Nephron progenitor cell (in vitro differentiated cells): ENCODE results near the gene CPZ.

Experiments
- DNase-seq: peaks from one replicate; pipeline ENCODE4 v3.0.0; 2021
- H3K27ac Mint-ChIP-seq: 2 replicates; pipeline ENCODE4 v1.8.0; 2021; ENCODE audit warnings: mild to moderate bottlenecking, moderate library complexity, mixed read lengths
- H3K27me3 Mint-ChIP-seq: 2 replicates; pipeline ENCODE4 v1.8.0; 2021; ENCODE audit warnings: mild to moderate bottlenecking, low read depth, mixed read lengths; ENCODE audit not compliant: poor library complexity
- H3K36me3 Mint-ChIP-seq: 2 replicates; pipeline ENCODE4 v1.8.0; 2021; ENCODE audit warnings: low read depth, mixed read lengths
- H3K4me1 Mint-ChIP-seq: 2 replicates; pipeline ENCODE4 v1.8.0; 2021; ENCODE audit warnings: mixed read lengths
- H3K4me3 Mint-ChIP-seq: 2 replicates; pipeline ENCODE4 v1.8.0; 2021; ENCODE audit warnings: mild to moderate bottlenecking, moderate library complexity, mixed read lengths
- H3K9me3 Mint-ChIP-seq: 2 replicates; pipeline ENCODE4 v1.8.0; 2021; ENCODE audit warnings: mild to moderate bottlenecking, moderate library complexity, mixed read lengths
- TF ChIP-seq, protein P1 (sequence below): fragments of 200-600 bp; sonication (generic); IDR thresholded peaks from 2 replicates; pipeline ENCODE4 v1.5.0; 2021; ENCODE audit warnings: antibody characterized with exemption

CPZ gene

DNA sequence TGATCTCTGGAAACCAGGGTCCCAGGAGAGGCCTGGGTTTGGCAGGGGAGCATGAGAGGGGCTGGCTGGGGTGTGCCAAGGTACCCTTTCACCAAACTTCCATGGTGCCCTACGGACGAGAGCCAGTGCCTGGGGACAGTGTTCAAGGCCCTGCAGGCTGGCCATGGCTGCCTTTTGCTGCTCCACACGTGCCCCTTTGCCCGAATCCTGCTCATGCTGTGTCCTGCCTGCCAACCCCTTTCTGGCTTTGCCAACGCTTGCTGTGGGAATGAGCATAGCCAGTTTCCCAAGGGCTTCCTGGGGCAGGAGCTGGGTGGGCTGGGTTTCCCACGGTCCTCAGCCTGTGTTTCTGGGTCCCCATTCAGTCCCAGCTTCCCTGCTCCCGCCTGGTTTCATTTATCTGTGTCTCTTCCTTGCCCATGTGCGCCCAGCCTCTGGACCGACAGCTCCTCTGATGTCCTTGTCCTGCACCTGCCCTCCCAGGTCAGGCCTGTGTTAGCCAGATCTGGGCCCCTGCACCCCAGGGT lies 17.3 kb downstream of the CPZ start:
- Mint-ChIP-seq H3K4me1 (peaks cover 6% of the 10 kb centered on the region), H3K27me3 (peaks cover 23% of the 10 kb centered on the region), H3K9me3 (no peaks in the 10 kb centered on the region), H3K4me3 (no peak overlapping the region), H3K36me3 (no peaks in the 10 kb centered on the region), H3K27ac (no peak overlapping the region)
- no peak for DNase-seq
- TF ChIP-seq, protein P1, sequence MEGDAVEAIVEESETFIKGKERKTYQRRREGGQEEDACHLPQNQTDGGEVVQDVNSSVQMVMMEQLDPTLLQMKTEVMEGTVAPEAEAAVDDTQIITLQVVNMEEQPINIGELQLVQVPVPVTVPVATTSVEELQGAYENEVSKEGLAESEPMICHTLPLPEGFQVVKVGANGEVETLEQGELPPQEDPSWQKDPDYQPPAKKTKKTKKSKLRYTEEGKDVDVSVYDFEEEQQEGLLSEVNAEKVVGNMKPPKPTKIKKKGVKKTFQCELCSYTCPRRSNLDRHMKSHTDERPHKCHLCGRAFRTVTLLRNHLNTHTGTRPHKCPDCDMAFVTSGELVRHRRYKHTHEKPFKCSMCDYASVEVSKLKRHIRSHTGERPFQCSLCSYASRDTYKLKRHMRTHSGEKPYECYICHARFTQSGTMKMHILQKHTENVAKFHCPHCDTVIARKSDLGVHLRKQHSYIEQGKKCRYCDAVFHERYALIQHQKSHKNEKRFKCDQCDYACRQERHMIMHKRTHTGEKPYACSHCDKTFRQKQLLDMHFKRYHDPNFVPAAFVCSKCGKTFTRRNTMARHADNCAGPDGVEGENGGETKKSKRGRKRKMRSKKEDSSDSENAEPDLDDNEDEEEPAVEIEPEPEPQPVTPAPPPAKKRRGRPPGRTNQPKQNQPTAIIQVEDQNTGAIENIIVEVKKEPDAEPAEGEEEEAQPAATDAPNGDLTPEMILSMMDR = no peak

DNA sequence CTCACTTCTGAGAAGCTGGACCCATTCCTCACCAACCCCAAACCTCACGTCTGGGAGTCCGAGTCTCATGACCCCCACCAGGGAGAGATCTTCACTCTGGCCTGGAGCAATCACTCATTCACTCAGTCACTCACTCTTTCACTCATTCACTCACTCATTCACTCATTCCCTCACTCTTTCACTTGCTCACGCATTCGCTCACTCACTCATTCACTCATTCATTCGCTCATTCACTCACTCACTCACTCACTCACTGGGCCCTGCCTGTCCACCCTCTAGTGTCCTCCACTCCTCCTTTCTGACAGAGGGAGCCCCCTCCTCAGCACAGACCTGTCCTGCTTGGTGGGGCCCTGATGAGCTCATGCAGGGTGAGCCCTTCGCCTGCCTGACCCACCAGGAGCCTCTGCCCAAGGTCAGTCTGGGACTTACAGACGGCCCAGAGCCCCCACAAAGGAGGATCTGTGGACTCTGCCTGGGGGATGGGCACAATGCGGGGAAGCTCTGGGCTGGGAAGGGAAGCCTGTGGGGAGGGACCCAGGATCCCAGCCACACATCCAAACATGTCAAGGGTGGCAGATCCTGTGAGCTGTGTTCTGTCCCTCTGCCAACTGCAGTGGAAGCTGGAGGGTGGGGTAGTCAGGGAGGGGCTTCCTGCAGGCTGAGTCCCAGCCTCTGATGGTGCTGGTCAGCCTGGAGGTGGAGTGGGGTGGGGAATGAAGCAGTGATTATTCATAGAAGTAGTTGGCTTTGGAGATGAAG lies 18.5 kb downstream of the CPZ start:
- no peak overlapping the region for H3K27ac Mint-ChIP-seq
- TF ChIP-seq, protein P1 = no peak
- H3K27me3 Mint-ChIP-seq = peaks cover 23% of the 10 kb centered on the region
- peaks cover 6% of the 10 kb centered on the region for H3K4me1 Mint-ChIP-seq
- no peak overlapping the region for H3K4me3 Mint-ChIP-seq
- DNase-seq = no peak
- no peaks in the 10 kb centered on the region for H3K36me3 Mint-ChIP-seq
- H3K9me3 Mint-ChIP-seq = no peaks in the 10 kb centered on the region

DNA sequence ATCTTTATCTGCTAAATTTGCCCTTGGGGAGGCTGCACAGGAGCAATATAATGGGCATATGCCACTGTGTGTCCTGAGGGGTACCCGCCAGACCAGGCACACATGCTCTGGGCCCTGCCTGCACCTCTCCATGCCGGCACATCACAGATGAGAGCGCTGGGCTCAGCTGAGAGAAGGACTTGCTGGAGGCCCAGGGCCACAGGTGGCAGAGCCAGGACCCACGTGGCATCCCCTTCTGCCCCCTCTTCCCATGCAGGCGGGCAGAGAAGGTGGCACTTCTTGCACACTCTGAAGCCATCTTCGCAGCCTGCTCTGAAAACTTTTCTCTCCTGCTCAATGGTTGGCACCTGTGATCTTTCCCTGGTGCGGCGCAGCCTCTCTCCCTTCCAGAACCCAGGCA lies 20.1 kb downstream of the CPZ start:
- Mint-ChIP-seq H3K27me3 (peaks cover 24% of the 10 kb centered on the region), H3K27ac (no peak overlapping the region), H3K4me3 (no peak overlapping the region), H3K9me3 (no peaks in the 10 kb centered on the region), H3K4me1 (peaks cover 6% of the 10 kb centered on the region), H3K36me3 (no peaks in the 10 kb centered on the region)
- TF ChIP-seq, protein P1 = no peak
- no peak for DNase-seq

DNA sequence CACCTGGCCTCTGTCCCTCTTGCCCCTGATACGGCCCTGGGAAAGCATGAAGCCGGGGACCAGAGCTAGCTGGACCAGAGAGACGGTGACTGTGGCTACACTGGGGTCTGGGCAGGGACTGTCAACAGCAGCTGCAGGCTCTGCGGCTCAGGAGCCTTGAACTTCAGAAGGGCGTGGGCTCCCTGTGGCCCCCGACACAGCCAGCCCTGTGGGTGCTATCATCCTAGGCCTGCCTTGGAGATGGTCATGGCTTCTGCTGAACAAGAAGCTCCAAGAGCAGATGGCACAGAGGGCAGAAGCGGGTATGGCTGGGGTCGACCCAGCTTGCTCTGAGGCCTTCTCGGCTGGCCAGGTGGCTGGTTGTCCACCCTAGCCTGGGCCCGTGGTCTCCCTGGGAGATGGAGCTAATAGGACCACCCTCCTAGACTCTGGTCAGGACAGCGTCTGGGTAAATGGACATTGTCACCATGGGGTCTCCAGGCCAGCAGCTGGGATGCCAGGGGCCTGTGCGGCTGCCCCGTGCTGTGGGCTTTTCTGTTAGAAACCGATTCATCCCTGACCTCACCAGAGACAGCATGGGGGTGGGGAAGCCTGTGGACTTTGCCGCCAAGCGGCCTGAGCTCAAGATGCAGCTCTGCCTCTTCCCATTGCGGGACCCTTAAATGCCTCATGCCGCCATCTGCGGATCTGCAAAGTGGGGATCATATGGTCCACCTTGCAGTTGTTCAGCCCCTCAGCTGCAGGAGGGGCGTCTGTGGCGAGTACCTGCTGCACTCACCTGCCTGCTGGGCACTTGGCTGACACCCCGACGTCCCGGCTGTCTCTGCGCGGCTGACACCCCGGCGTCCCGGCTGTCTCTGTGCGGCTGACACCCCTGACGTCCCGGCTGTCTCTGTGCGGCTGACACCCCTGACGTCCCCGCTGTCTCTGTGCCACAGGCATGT lies 21.1 kb downstream of the CPZ start:
- Mint-ChIP-seq H3K4me3 (no peak overlapping the region), H3K27me3 (peaks cover 22% of the 10 kb centered on the region), H3K4me1 (peaks cover 6% of the 10 kb centered on the region), H3K9me3 (no peaks in the 10 kb centered on the region), H3K27ac (no peak overlapping the region), H3K36me3 (no peaks in the 10 kb centered on the region)
- no peak for DNase-seq
- TF ChIP-seq, protein P1 = no peak

DNA sequence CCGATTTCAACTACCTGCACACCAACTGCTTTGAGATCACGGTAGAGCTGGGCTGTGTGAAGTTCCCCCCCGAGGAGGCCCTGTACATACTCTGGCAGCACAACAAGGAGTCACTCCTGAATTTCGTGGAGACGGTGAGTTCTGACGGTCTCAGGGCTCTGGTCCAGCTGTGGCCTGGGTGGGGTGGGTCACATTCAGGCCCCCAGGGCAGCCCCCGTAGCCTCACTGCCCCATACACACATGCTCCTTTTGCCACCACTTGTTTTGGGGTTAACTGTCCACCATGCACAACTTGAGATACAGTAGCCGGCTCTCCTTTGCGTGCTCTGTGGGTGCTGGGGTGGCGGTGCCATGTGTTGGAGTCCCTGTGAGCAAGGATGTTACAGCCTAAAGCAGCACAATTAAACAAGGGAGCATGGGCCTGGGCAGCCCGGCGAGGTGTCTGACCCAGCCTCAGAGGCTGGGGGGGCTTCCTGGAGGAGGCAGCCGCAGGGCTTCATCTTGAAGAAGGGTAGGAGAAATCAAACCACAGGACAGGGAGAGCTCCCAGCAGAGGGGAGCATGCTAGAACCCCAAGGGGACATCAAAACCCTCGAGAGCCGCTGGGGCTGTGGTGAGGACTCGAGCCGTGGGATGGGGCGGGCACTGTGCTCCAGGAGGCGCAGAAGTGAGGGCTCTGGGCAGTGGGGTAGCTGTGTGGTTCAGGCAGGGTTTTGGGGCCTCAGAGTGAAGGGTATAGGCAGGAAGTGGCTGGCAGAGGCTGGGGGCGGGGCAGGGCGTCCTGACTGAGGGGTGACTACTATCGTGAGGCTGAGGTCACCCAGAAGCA lies 22.0 kb downstream of the CPZ start:
- H3K4me1 Mint-ChIP-seq = no peaks in the 10 kb centered on the region
- TF ChIP-seq, protein P1 = no peak
- H3K4me3 Mint-ChIP-seq = no peak overlapping the region
- no peak for DNase-seq
- no peak overlapping the region for H3K27ac Mint-ChIP-seq
- peaks cover 15% of the 10 kb centered on the region for H3K27me3 Mint-ChIP-seq
- no peaks in the 10 kb centered on the region for H3K36me3 Mint-ChIP-seq
- H3K9me3 Mint-ChIP-seq = no peaks in the 10 kb centered on the region
